ENCODE data around the gene SESN2.

SESN2 gene

GRCh38 chr1:28301368-28302174 lies 42.3 kb downstream of the SESN2 start:
- H3K9me3 ChIP-seq (ENCODE audit: control insufficient read depth, low read length), result no peaks in the 10 kb centered on the region
- H3K27ac ChIP-seq (ENCODE audit: insufficient read depth, low read length, poor library complexity, severe bottlenecking), result no peak overlapping the region
- H3K4me1 ChIP-seq (ENCODE audit: control insufficient read depth, insufficient read depth, low read length, poor library complexity, severe bottlenecking), result no peaks in the 10 kb centered on the region
- H3K27me3 ChIP-seq (replicated peaks; ENCODE audit: control insufficient read depth, insufficient read depth, low read length, poor library complexity, severe bottlenecking), result no peaks in the 10 kb centered on the region
- no peak overlapping the region for H3K4me3 ChIP-seq (ENCODE audit: insufficient read depth, low read depth, low read length, poor library complexity, severe bottlenecking)
- DNase-seq, result no peak
- no peaks in the 10 kb centered on the region for H3K36me3 ChIP-seq (ENCODE audit: control insufficient read depth, insufficient read depth, low read length)

- H3K36me3 ChIP-seq (ENCODE audit: control insufficient read depth, insufficient read depth, low read length), result no peaks in the 10 kb centered on the region
- H3K4me3 ChIP-seq (ENCODE audit: insufficient read depth, low read depth, low read length, poor library complexity, severe bottlenecking), result no peak overlapping the region
- no peaks in the 10 kb centered on the region for H3K4me1 ChIP-seq (ENCODE audit: control insufficient read depth, insufficient read depth, low read length, poor library complexity, severe bottlenecking)
- H3K27ac ChIP-seq (ENCODE audit: insufficient read depth, low read length, poor library complexity, severe bottlenecking), result no peak overlapping the region
- DNase-seq, result no peak
- no peaks in the 10 kb centered on the region for H3K27me3 ChIP-seq (replicated peaks; ENCODE audit: control insufficient read depth, insufficient read depth, low read length, poor library complexity, severe bottlenecking)
- H3K9me3 ChIP-seq (ENCODE audit: control insufficient read depth, low read length), result no peaks in the 10 kb centered on the region
These were observed 42.9 kb downstream of the SESN2 start for GRCh38 chr1:28302247-28302646.

GRCh38 chr1:28306301-28306949 lies 47.1 kb downstream of the SESN2 start:
- no peak overlapping the region for H3K4me3 ChIP-seq (ENCODE audit: insufficient read depth, low read depth, low read length, poor library complexity, severe bottlenecking)
- no peak overlapping the region for H3K27ac ChIP-seq (ENCODE audit: insufficient read depth, low read length, poor library complexity, severe bottlenecking)
- no peaks in the 10 kb centered on the region for H3K27me3 ChIP-seq (replicated peaks; ENCODE audit: control insufficient read depth, insufficient read depth, low read length, poor library complexity, severe bottlenecking)
- no peaks in the 10 kb centered on the region for H3K4me1 ChIP-seq (ENCODE audit: control insufficient read depth, insufficient read depth, low read length, poor library complexity, severe bottlenecking)
- no peak for DNase-seq
- no peaks in the 10 kb centered on the region for H3K36me3 ChIP-seq (ENCODE audit: control insufficient read depth, insufficient read depth, low read length)
- H3K9me3 ChIP-seq (ENCODE audit: control insufficient read depth, low read length), result no peaks in the 10 kb centered on the region

- Histone ChIP-seq H3K36me3 (ENCODE audit: control insufficient read depth, insufficient read depth, low read length) (no peaks in the 10 kb centered on the region), H3K4me1 (ENCODE audit: control insufficient read depth, insufficient read depth, low read length, poor library complexity, severe bottlenecking) (no peaks in the 10 kb centered on the region), H3K9me3 (ENCODE audit: control insufficient read depth, low read length) (no peaks in the 10 kb centered on the region), H3K27ac (ENCODE audit: insufficient read depth, low read length, poor library complexity, severe bottlenecking) (no peak overlapping the region), H3K27me3 (replicated peaks; ENCODE audit: control insufficient read depth, insufficient read depth, low read length, poor library complexity, severe bottlenecking) (no peaks in the 10 kb centered on the region), H3K4me3 (ENCODE audit: insufficient read depth, low read depth, low read length, poor library complexity, severe bottlenecking) (no peak overlapping the region)
- DNase-seq, result no peak
These were observed 49.4 kb downstream of the SESN2 start for GRCh38 chr1:28308750-28309149.

GRCh38 chr1:28309702-28310101 lies 50.4 kb downstream of the SESN2 start:
- H3K36me3 ChIP-seq (ENCODE audit: control insufficient read depth, insufficient read depth, low read length), result no peaks in the 10 kb centered on the region
- DNase-seq, result no peak
- no peaks in the 10 kb centered on the region for H3K4me1 ChIP-seq (ENCODE audit: control insufficient read depth, insufficient read depth, low read length, poor library complexity, severe bottlenecking)
- no peaks in the 10 kb centered on the region for H3K9me3 ChIP-seq (ENCODE audit: control insufficient read depth, low read length)
- no peaks in the 10 kb centered on the region for H3K27me3 ChIP-seq (replicated peaks; ENCODE audit: control insufficient read depth, insufficient read depth, low read length, poor library complexity, severe bottlenecking)
- no peak overlapping the region for H3K27ac ChIP-seq (ENCODE audit: insufficient read depth, low read length, poor library complexity, severe bottlenecking)
- H3K4me3 ChIP-seq (ENCODE audit: insufficient read depth, low read depth, low read length, poor library complexity, severe bottlenecking), result no peak overlapping the region

- Histone ChIP-seq H3K36me3 (ENCODE audit: control insufficient read depth, insufficient read depth, low read length) (no peaks in the 10 kb centered on the region), H3K9me3 (ENCODE audit: control insufficient read depth, low read length) (no peaks in the 10 kb centered on the region), H3K4me3 (ENCODE audit: insufficient read depth, low read depth, low read length, poor library complexity, severe bottlenecking) (no peak overlapping the region), H3K27me3 (replicated peaks; ENCODE audit: control insufficient read depth, insufficient read depth, low read length, poor library complexity, severe bottlenecking) (no peaks in the 10 kb centered on the region), H3K27ac (ENCODE audit: insufficient read depth, low read length, poor library complexity, severe bottlenecking) (no peak overlapping the region), H3K4me1 (ENCODE audit: control insufficient read depth, insufficient read depth, low read length, poor library complexity, severe bottlenecking) (no peaks in the 10 kb centered on the region)
- DNase-seq, result no peak
These were observed 54.6 kb downstream of the SESN2 start for GRCh38 chr1:28313702-28314546.

GRCh38 chr1:28314547-28314941 lies 55.2 kb downstream of the SESN2 start:
- H3K4me1 ChIP-seq (ENCODE audit: control insufficient read depth, insufficient read depth, low read length, poor library complexity, severe bottlenecking), result no peaks in the 10 kb centered on the region
- H3K27me3 ChIP-seq (replicated peaks; ENCODE audit: control insufficient read depth, insufficient read depth, low read length, poor library complexity, severe bottlenecking), result no peaks in the 10 kb centered on the region
- DNase-seq, result no peak
- H3K36me3 ChIP-seq (ENCODE audit: control insufficient read depth, insufficient read depth, low read length), result no peaks in the 10 kb centered on the region
- H3K27ac ChIP-seq (ENCODE audit: insufficient read depth, low read length, poor library complexity, severe bottlenecking), result no peak overlapping the region
- no peak overlapping the region for H3K4me3 ChIP-seq (ENCODE audit: insufficient read depth, low read depth, low read length, poor library complexity, severe bottlenecking)
- H3K9me3 ChIP-seq (ENCODE audit: control insufficient read depth, low read length), result no peaks in the 10 kb centered on the region

- no peak overlapping the region for H3K27ac ChIP-seq (ENCODE audit: insufficient read depth, low read length, poor library complexity, severe bottlenecking)
- H3K4me3 ChIP-seq (ENCODE audit: insufficient read depth, low read depth, low read length, poor library complexity, severe bottlenecking), result no peak overlapping the region
These were observed 57.7 kb downstream of the SESN2 start for GRCh38 chr1:28317014-28317413.

GRCh38 chr1:28322194-28322593 lies 62.9 kb downstream of the SESN2 start:
- DNase-seq, result no peak
- H3K36me3 ChIP-seq (ENCODE audit: control insufficient read depth, insufficient read depth, low read length), result no peaks in the 10 kb centered on the region

More at GRCh38 chr1:28317014-28317413, 57.7 kb downstream of the SESN2 start:
- no peak for DNase-seq
- H3K27me3 ChIP-seq (replicated peaks; ENCODE audit: control insufficient read depth, insufficient read depth, low read length, poor library complexity, severe bottlenecking), result no peaks in the 10 kb centered on the region
- H3K36me3 ChIP-seq (ENCODE audit: control insufficient read depth, insufficient read depth, low read length), result no peaks in the 10 kb centered on the region
- H3K4me1 ChIP-seq (ENCODE audit: control insufficient read depth, insufficient read depth, low read length, poor library complexity, severe bottlenecking), result no peaks in the 10 kb centered on the region
- no peaks in the 10 kb centered on the region for H3K9me3 ChIP-seq (ENCODE audit: control insufficient read depth, low read length)

GRCh38 chr1:28323720-28324119 lies 64.4 kb downstream of the SESN2 start:
- Histone ChIP-seq H3K36me3 (ENCODE audit: control insufficient read depth, insufficient read depth, low read length) (no peaks in the 10 kb centered on the region), H3K4me3 (ENCODE audit: insufficient read depth, low read depth, low read length, poor library complexity, severe bottlenecking) (no peak overlapping the region), H3K27me3 (replicated peaks; ENCODE audit: control insufficient read depth, insufficient read depth, low read length, poor library complexity, severe bottlenecking) (no peaks in the 10 kb centered on the region), H3K9me3 (ENCODE audit: control insufficient read depth, low read length) (no peaks in the 10 kb centered on the region), H3K27ac (ENCODE audit: insufficient read depth, low read length, poor library complexity, severe bottlenecking) (no peak overlapping the region), H3K4me1 (ENCODE audit: control insufficient read depth, insufficient read depth, low read length, poor library complexity, severe bottlenecking) (peaks cover 5% of the 10 kb centered on the region)
- no peak for DNase-seq

More at GRCh38 chr1:28322194-28322593, 62.9 kb downstream of the SESN2 start:
- Histone ChIP-seq H3K27me3 (replicated peaks; ENCODE audit: control insufficient read depth, insufficient read depth, low read length, poor library complexity, severe bottlenecking) (no peaks in the 10 kb centered on the region), H3K27ac (ENCODE audit: insufficient read depth, low read length, poor library complexity, severe bottlenecking) (no peak overlapping the region), H3K4me3 (ENCODE audit: insufficient read depth, low read depth, low read length, poor library complexity, severe bottlenecking) (no peak overlapping the region), H3K9me3 (ENCODE audit: control insufficient read depth, low read length) (no peaks in the 10 kb centered on the region), H3K4me1 (ENCODE audit: control insufficient read depth, insufficient read depth, low read length, poor library complexity, severe bottlenecking) (no peaks in the 10 kb centered on the region)
